ENCODE measurements around the gene DENND6B.
"Not testable (repeated sequence)": the region's sequence is repeated elsewhere in the genome, so short reads cannot be mapped to it uniquely, and the experiment has no call there.

DENND6B gene

GRCh38 chr22:50282361-50283155 lies 44.3 kb downstream of the DENND6B start:
- DNase-seq: no peak

- no peak for DNase-seq
Observed at GRCh38 chr22:50281957-50282356, 44.9 kb downstream of the DENND6B start.

- DNase-seq: no peak
Observed at GRCh38 chr22:50281384-50281760, 45.4 kb downstream of the DENND6B start.

GRCh38 chr22:50280708-50281383 lies 46.0 kb downstream of the DENND6B start:
- DNase-seq: no peak

GRCh38 chr22:50280022-50280707 lies 46.6 kb downstream of the DENND6B start:
- no peak for DNase-seq

- no peak for DNase-seq
Observed at GRCh38 chr22:50278956-50279619, 47.7 kb downstream of the DENND6B start.

- no peak for DNase-seq
Observed at GRCh38 chr22:50278461-50278860, 48.4 kb downstream of the DENND6B start.

GRCh38 chr22:50277761-50278160 lies 49.1 kb downstream of the DENND6B start:
- no peak for DNase-seq

GRCh38 chr22:50276143-50276542 lies 50.7 kb downstream of the DENND6B start:
- DNase-seq: no peak

GRCh38 chr22:50275181-50276055 lies 51.4 kb downstream of the DENND6B start:
- no peak for DNase-seq

- no peak for DNase-seq
Observed at GRCh38 chr22:50274771-50275170, 52.0 kb downstream of the DENND6B start.

- DNase-seq: peak; percentile 49
Observed at GRCh38 chr22:50274311-50274710, 52.5 kb downstream of the DENND6B start.

GRCh38 chr22:50273781-50274180 lies 53.0 kb downstream of the DENND6B start:
- DNase-seq: not testable (repeated sequence)

GRCh38 chr22:50273352-50273751 lies 53.5 kb downstream of the DENND6B start:
- DNase-seq: not testable (repeated sequence)

GRCh38 chr22:50272044-50272802 lies 54.6 kb downstream of the DENND6B start:
- DNase-seq: no peak

GRCh38 chr22:50271519-50271970 lies 55.3 kb downstream of the DENND6B start:
- peak; percentile 58 for DNase-seq

GRCh38 chr22:50270666-50271394 lies 56.0 kb downstream of the DENND6B start:
- DNase-seq: peak; percentile 65

GRCh38 chr22:50269970-50270665 lies 56.7 kb downstream of the DENND6B start, which contains the start of gene MAPK11:
TSS of gene MAPK11 (minus strand) at chr22:50270380. CDS start at chr22:50270292, 88 bp downstream.
- peak; percentile 68 for DNase-seq

GRCh38 chr22:50269573-50269969 lies 57.2 kb downstream of the DENND6B start:
- DNase-seq: no peak

- no peak for DNase-seq
Observed at GRCh38 chr22:50268655-50269113, 58.1 kb downstream of the DENND6B start.

Data from stimulated activated CD4-positive, alpha-beta T cell treated with anti-CD3 and anti-CD28 coated beads, Interleukin-4, amount 100 ng/mL, for 24 hours (primary cell).